Measurements from ENCODE around the gene ENO1. TPM values are rescaled to one million over a fixed set of nuclear protein-coding genes. Genes with fewer than 3 reads are reported as not detected.
A peak's percentile ranks its signal among the peaks of the same experiment; 100 is the strongest.

ENO1 gene
- total and polyA plus RNA-seq, 7 donors: 265 to 968 (median 324) TPM

DNA sequence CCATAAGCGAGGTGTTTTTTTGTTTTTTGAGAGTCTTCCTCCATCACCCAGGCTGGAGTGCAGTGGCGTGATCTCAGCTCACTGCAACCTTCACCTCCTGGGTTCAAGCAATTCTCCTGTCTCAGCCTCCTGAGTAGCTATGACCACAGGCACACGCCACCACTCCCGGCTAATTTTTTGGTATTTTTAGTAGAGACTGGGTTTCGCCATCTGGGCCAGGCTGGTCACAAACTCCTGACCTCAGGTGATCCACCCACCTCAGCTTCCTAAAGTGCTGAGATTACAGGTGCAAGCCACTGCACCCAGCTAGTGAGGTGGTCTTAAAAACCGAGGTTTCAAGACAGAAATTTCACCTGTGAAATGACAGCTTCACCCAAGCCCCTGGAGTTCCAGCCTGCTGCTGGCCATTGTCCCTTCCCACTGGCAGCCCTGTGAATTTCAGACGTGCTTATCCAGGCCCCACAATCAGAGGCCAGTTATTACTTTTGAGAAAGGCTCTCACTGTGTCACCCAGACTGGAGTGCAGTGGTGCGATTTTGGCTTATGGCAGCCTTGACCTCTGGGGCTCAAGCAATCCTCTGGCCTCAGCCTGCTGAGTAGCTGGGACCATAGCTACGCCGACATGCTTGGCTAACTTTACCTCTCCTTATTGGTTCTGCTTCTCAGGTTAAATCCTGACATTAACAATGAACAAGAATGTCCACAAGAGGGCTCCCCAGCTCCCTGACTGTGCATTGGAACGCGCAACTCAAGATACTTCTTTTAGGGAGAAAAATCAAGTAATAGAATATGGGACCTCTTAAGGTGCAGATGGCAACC is 19.4 kb downstream of the ENO1 start:
- 70 to 78% methylated on average over 12 of the region's 12 CpGs for WGBS, 2 donors
- no peak for DNase-seq
- H3K9me3 ChIP-seq: no peaks in the 10 kb centered on the region
- H3K4me1 ChIP-seq: peaks cover 0 to 28% (median 15%) of the 10 kb centered on the region in 4 donors
- H3K27ac ChIP-seq: peak overlapping the region; percentile 41 to 67 (median 54)
- TF ChIP-seq CTCF (IDR thresholded peaks at IDR 0.05) (peak; percentile 57 to 66 (median 61)), POLR2AphosphoS5 (IDR thresholded peaks at IDR 0.05) (no peak)
- peaks cover 29 to 58% (median 42%) of the 10 kb centered on the region in 4 donors for H3K36me3 ChIP-seq
- H3K27me3 ChIP-seq: no peaks in the 10 kb centered on the region
- intact Hi-C loops (cut with DNase I): loop anchor here (5.0 kb wide), 1 partner anchor 148 kb away; no protein-coding TSS in a partner anchor
- no peak overlapping the region for H3K4me3 ChIP-seq

- Histone ChIP-seq H3K4me1 (peaks cover 0 to 28% (median 15%) of the 10 kb centered on the region in 4 donors), H3K27ac (peak overlapping the region; percentile 4 to 67 (median 54)), H3K4me3 (no peak overlapping the region), H3K9me3 (no peaks in the 10 kb centered on the region), H3K27me3 (no peaks in the 10 kb centered on the region), H3K36me3 (peaks cover 20 to 49% (median 33%) of the 10 kb centered on the region in 4 donors)
- WGBS, 2 donors: 30 to 76% methylated on average over 2 of the region's 2 CpGs
- TF ChIP-seq POLR2AphosphoS5 (IDR thresholded peaks at IDR 0.05) (peak in 3 of 4 donors; percentile 16 to 72 (median 55)), POLR2A (IDR thresholded peaks at IDR 0.05) (no peak)
- intact Hi-C loops (cut with DNase I): loop anchor here (5.0 kb wide), 1 partner anchor 149 kb away; no protein-coding TSS in a partner anchor
- no peak for DNase-seq
Observed at GRCh38 chr1:8858112-8858668, 20.3 kb downstream of the ENO1 start.

GRCh38 chr1:8856689-8857412 is 21.6 kb downstream of the ENO1 start:
- H3K27me3 ChIP-seq: no peaks in the 10 kb centered on the region
- intact Hi-C loops (cut with DNase I): loop anchor here (5.0 kb wide), 1 partner anchor 150 kb away; no protein-coding TSS in a partner anchor
- H3K4me1 ChIP-seq: peaks cover 0 to 28% (median 15%) of the 10 kb centered on the region in 4 donors
- no peaks in the 10 kb centered on the region for H3K9me3 ChIP-seq
- no peak overlapping the region for H3K4me3 ChIP-seq
- 93% methylated on average over 14 of the region's 14 CpGs for WGBS, 2 donors
- H3K27ac ChIP-seq: peak overlapping the region in 1 of 4 donors; percentile 67
- peaks cover 7 to 36% (median 19%) of the 10 kb centered on the region in 4 donors for H3K36me3 ChIP-seq
- DNase-seq: no peak
- TF ChIP-seq EP300 (IDR thresholded peaks at IDR 0.05) (no peak), CTCF (IDR thresholded peaks at IDR 0.05) (no peak), POLR2AphosphoS5 (IDR thresholded peaks at IDR 0.05) (no peak), POLR2A (IDR thresholded peaks at IDR 0.05) (no peak)

DNA sequence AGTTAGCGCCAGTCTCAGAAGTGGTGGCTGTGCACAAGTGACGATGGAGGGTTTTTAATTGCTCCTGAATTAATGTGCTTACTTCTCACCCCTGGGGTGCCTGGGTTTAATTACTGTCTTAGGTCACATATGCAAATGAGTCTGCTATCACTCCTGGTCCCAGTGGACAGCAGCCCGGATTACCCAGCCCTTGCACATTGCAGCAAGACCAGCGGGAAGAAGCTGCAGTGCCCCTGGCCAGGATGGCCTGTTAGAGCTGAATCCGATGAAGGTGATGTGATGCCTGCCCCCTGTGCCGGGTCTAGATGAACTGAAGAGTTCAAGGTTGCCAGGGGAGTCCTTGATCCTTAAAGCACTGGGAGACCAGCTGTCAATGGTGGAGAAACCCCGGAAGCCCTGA is 24.2 kb downstream of the ENO1 start:
- Histone ChIP-seq H3K27ac (no peak overlapping the region), H3K4me3 (no peak overlapping the region), H3K4me1 (peaks cover 0 to 24% (median 13%) of the 10 kb centered on the region in 4 donors), H3K36me3 (peaks cover 0 to 12% (median 4%) of the 10 kb centered on the region in 4 donors), H3K9me3 (no peaks in the 10 kb centered on the region), H3K27me3 (no peaks in the 10 kb centered on the region)
- no peak for TF ChIP-seq POLR2AphosphoS5 (IDR thresholded peaks at IDR 0.05)
- no peak for TF ChIP-seq EP300 (IDR thresholded peaks at IDR 0.05)
- TF ChIP-seq POLR2A (IDR thresholded peaks at IDR 0.05): no peak
- TF ChIP-seq CTCF (IDR thresholded peaks at IDR 0.05): no peak
- 90 to 93% methylated on average over 7 of the region's 7 CpGs for WGBS, 2 donors
- intact Hi-C loops (cut with DNase I): no loop called here
- DNase-seq: no peak

DNA sequence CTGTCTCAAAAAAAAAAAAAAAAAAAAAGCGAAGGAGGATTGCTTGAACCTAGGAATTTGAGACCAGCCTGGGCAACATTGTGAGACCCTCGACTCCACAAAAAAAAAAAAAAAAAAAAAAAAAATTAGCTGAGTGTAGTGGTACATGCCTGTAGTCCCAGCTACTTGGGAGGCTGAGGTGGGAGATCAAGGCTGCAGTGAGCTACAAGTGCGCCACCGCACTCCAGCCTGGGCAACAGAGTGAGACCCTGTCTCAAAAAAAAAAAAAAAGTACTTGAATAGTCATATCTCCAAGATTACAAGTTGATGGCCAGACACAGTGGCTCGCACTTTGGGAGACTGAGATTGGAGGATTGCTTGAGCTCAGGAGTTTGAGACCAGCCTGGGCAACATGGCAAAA is 27.4 kb downstream of the ENO1 start:
- H3K4me1 ChIP-seq: peaks cover 0 to 16% (median 6%) of the 10 kb centered on the region in 4 donors
- no peaks in the 10 kb centered on the region for H3K9me3 ChIP-seq
- H3K36me3 ChIP-seq: no peaks in the 10 kb centered on the region
- H3K27me3 ChIP-seq: no peaks in the 10 kb centered on the region
- WGBS, 2 donors: 83 to 97% methylated on average over 5 of the region's 5 CpGs
- intact Hi-C loops (cut with DNase I): no loop called here
- H3K27ac ChIP-seq: no peak overlapping the region
- no peak for TF ChIP-seq EP300 (IDR thresholded peaks at IDR 0.05)
- no peak for TF ChIP-seq CTCF (IDR thresholded peaks at IDR 0.05)
- no peak for TF ChIP-seq POLR2A (IDR thresholded peaks at IDR 0.05)
- no peak for TF ChIP-seq POLR2AphosphoS5 (IDR thresholded peaks at IDR 0.05)
- no peak overlapping the region for H3K4me3 ChIP-seq
- no peak for DNase-seq

Data from sigmoid colon (tissue), 7 donors.